ENCODE measurements around the gene CBR3.

- TF ChIP-seq, protein P1, sequence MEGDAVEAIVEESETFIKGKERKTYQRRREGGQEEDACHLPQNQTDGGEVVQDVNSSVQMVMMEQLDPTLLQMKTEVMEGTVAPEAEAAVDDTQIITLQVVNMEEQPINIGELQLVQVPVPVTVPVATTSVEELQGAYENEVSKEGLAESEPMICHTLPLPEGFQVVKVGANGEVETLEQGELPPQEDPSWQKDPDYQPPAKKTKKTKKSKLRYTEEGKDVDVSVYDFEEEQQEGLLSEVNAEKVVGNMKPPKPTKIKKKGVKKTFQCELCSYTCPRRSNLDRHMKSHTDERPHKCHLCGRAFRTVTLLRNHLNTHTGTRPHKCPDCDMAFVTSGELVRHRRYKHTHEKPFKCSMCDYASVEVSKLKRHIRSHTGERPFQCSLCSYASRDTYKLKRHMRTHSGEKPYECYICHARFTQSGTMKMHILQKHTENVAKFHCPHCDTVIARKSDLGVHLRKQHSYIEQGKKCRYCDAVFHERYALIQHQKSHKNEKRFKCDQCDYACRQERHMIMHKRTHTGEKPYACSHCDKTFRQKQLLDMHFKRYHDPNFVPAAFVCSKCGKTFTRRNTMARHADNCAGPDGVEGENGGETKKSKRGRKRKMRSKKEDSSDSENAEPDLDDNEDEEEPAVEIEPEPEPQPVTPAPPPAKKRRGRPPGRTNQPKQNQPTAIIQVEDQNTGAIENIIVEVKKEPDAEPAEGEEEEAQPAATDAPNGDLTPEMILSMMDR (IDR thresholded peaks at IDR 0.05) = no peak
- no peak for TF ChIP-seq EP300 (IDR thresholded peaks at IDR 0.05)
- no peak for TF ChIP-seq POLR2A (IDR thresholded peaks at IDR 0.05)
Measured at GRCh38 chr21:36174780-36175179, 39.9 kb downstream of the CBR3 start.
